Measurements from ENCODE around the gene LDHB.
"Not testable (repeated sequence)": the region's sequence is repeated elsewhere in the genome, so short reads cannot be mapped to it uniquely, and the experiment has no call there.

LDHB gene

DNA sequence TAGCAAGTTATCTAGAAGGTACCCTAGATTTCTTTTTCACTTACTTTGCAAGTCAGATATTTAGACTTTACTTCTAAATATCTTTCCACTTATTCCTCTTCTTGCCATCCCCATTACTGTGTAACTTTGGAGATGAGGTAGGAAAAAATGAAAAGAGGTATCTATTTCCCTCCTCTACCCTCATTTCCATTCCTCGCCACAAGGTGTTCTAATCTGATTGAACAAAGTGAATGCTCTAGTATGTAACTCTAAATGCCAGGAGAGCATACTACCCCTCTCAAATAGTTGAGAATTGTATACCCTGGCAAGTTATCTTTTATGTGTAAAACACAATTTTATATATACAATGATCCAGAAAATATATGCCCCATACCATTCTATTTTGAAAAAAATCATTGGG, 1.7 kb upstream of the LDHB start:
- DNase-seq: no peak

- DNase-seq: peak; percentile 33
Observed at GRCh38 chr12:21656905-21657325, 727 bp downstream of the LDHB start.

DNA sequence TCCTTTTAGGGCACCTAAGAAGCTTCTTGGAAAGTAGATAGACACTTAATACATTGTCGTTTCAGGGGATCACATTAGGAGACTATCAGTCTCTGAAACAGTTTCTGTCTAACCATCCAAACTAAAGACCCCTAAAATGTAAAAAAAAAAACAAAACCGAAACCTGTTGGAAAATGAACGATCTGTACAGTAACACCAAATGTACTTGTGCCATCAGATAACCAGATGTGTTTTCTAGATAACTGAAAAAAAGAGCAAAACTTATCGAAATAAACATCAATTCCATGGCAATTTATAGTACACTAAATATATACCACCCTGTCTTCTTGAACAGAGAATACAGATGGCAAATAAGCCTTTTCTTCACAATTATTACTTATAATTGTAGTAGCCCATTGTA, 2.1 kb downstream of the LDHB start:
- no peak for DNase-seq

GRCh38 chr12:21651821-21652220, 5.8 kb downstream of the LDHB start:
- DNase-seq: no peak

DNA sequence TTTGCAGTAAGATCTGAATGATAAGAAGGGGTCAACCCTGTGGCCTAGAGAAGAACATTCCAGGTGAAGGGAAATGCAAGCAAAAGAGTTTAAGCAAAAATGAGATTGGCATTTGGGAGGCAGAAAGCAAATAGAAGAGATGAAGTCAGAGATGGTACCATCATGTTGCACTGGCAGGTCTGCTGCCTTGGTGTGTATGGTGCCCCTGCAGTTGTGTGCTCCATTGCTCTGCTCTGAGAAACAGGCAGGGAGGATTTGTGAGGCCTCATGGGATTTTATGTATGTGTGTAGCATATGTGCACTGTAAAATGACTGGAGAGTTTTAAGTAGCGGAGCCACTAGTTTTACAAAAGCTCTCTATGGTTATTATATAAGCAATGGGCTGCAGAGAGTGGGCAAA, 6.6 kb downstream of the LDHB start:
- DNase-seq: no peak

- no peak for DNase-seq
Observed at GRCh38 chr12:21649034-21649433, 8.6 kb downstream of the LDHB start.

- DNase-seq: no peak
Observed at GRCh38 chr12:21648378-21648777, 9.3 kb downstream of the LDHB start.

DNA sequence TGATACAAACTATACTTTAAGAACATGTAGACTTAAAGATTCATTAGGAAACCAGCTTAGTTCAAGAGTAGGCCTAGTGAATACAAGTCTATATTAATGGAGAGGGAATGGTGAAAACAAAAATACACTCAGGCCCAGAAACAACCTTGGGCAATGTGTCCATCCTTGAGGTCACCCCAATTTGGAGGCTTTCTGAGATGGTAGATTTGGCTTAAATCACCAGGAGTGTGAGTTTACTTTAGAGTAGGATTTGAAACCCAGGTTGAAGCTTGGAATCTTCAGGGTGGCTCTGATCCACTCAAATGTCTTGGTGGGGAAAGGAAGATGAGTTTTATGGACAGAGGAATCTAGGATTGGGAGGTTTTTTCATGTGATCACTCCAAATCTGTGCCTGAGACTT, 10.5 kb downstream of the LDHB start:
- no peak for DNase-seq

GRCh38 chr12:21645041-21645500, 12.6 kb downstream of the LDHB start:
- DNase-seq: not testable (repeated sequence)

- no peak for DNase-seq
Observed at GRCh38 chr12:21644516-21644915, 13.1 kb downstream of the LDHB start.

DNA sequence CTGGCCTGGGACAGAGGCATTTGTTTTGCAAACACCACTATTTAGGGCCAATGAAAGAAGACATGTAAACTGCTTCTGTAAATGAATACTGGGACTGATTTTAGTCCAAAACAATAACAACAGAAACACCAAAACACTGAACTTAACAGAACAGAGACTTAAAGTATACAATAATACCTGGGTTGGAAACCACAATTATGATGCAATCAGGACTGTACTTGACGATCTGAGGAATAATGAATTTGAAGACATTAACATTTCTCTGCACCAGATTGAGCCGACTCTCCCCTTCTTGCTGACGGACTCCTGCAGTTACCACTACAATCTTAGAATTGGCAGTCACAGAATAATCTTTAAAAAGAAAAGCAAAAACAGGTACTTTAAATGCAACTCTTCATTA, 13.9 kb downstream of the LDHB start:
- no peak for DNase-seq

DNA sequence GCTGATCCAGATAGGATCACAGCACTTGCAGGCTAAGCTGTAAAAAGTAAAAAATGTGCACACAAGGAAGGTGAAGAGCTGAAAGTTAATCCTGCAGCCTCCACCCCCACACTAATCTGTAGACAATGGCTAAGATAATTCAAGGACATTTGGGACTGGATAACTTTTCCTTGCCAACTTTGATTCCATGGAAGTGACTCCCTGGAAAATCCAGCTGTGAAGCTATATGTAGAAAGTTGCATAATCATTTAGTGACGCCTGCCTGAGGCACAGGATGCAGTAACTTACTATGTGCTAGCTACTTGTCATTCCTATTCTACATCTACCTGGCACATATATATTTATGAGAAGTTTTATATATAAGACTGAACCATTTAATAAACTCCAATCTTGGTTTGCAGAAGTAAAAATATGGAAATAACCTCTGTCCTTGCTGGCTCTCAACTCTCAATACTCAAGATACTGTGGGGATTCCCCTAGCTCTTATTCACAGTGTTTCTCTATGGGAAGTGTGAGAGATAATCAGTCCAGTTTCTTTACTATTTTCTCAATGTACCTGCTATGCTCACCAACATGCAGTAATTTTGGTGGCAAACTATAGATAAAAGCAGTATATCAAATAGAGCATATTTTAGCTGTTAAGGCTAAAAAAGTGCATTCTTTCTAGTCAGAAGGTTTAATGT, 14.8 kb downstream of the LDHB start:
- no peak for DNase-seq

- no peak for DNase-seq
Observed at GRCh38 chr12:21638054-21638891, 19.4 kb downstream of the LDHB start.

GRCh38 chr12:21634245-21634644, 23.4 kb downstream of the LDHB start:
- DNase-seq: no peak

GRCh38 chr12:21631367-21631766, 26.3 kb downstream of the LDHB start:
- DNase-seq: no peak

- no peak for DNase-seq
Observed at GRCh38 chr12:21627924-21628323, 29.7 kb downstream of the LDHB start.

- no peak for DNase-seq
Observed at GRCh38 chr12:21618566-21618965, 39.1 kb downstream of the LDHB start.

- no peak for DNase-seq
Observed at GRCh38 chr12:21617030-21617429, 40.6 kb downstream of the LDHB start.

GRCh38 chr12:21615431-21615830, 42.2 kb downstream of the LDHB start:
- no peak for DNase-seq

GRCh38 chr12:21614506-21614905, 43.1 kb downstream of the LDHB start:
- DNase-seq: no peak

DNA sequence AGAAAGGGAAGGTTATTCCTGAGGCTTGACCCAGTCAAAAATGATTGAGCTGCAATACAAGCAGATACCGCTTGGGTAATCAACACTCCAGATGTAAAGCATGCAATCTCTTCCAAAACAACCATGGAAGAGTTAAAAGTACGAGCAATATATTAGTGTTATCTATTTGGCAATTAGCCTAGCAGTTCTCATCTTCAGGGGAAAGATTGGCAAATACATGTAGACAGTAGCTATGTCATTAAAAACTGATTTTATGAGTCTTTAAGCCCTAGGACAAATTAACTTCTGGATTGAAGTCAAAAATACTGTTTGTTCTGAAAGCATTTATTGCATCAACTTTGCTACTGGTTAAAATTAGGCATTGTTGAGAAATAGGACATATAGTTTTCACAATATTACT, 43.7 kb downstream of the LDHB start:
- no peak for DNase-seq

- no peak for DNase-seq
Observed at GRCh38 chr12:21608196-21608595, 49.4 kb downstream of the LDHB start.

DNA sequence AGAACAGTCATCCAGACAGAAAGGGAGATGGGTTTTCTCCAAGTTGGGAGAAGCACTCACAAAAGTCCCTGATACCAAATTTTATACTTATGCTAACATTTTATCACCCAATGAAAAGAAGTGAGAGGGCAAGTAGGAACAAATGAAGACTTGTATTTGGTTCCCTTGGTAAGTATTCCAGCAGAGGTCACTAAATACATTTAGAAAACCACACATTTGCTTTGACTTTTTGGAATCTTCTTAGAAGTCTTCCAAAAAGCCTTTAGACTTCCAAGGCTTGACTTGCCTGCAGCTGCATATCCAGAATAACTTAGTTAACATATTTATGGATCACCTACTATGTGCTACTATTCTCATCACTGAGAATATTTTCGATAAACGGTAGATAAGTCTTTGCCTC, 49.9 kb downstream of the LDHB start:
- no peak for DNase-seq

DNA sequence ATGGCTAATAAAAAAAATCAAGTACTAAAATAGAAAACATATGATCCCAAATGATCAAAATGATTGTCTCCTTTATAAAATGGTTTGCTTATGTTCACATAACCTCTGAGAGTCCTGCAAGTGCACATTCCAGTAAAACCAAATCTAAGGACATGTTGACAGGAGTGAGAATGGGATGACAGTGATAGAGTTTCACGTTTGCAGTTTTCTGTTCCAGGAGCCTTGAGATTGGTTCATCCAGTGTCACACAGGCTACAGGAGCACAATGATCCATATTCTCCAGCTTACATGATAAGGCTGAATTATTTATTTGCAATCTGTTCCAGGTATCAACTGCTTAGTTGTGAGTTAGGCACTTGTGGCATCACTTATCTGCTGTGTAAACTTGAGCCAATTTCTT, 51.5 kb downstream of the LDHB start:
- DNase-seq: no peak
